Effector memory CD8-positive, alpha-beta T cell (primary cell): ENCODE measurements around the gene EEF1A1.
A peak's percentile ranks its signal among the peaks of the same experiment; 100 is the strongest.
"Not testable (repeated sequence)": the region's sequence is repeated elsewhere in the genome, so short reads cannot be mapped to it uniquely, and the experiment has no call there.

Experiments used
- ATAC-seq: fragments of 150-1000 bp; cut with Tn5 transposase; replicated peaks from 2 replicates; pipeline ENCODE4 v1.10.0; 2021; ENCODE audit warnings: mild to moderate bottlenecking, moderate library complexity
- DNase-seq, 3 experiments: peaks; one replicate each; pipeline ENCODE4 v3.0.0; 2021
- H3K27ac Mint-ChIP-seq, 2 donors: one replicate each; pipeline ENCODE4 v1.8.0; 2022; ENCODE audit warnings: mild to moderate bottlenecking in 2 of 2, mixed read lengths in 2 of 2, moderate library complexity in 2 of 2
- H3K27me3 Mint-ChIP-seq, 2 donors: one replicate each; pipeline ENCODE4 v1.8.0; 2022; ENCODE audit warnings: mixed read lengths in 2 of 2
- H3K36me3 Mint-ChIP-seq: one replicate; pipeline ENCODE4 v1.8.0; 2022; ENCODE audit warnings: mild to moderate bottlenecking, moderate library complexity, mixed read lengths; ENCODE audit not compliant: insufficient read depth
- H3K4me1 Mint-ChIP-seq, 2 donors: one replicate each; pipeline ENCODE4 v1.8.0; 2022; ENCODE audit warnings: low read depth in 2 of 2, mixed read lengths in 2 of 2
- H3K4me3 Mint-ChIP-seq, 2 donors: one replicate each; pipeline ENCODE4 v1.8.0; 2022; ENCODE audit warnings: mild to moderate bottlenecking in 2 of 2, mixed read lengths in 2 of 2, moderate library complexity in 2 of 2
- H3K9me3 Mint-ChIP-seq, 2 donors: one replicate each; pipeline ENCODE4 v1.8.0; 2022; ENCODE audit warnings: mixed read lengths in 2 of 2
- total RNA-seq, 9 experiments: gene quantifications; one replicate each; lab custom pipeline; 2026; lab: John Stamatoyannopoulos, UW

EEF1A1 gene
- total RNA-seq = 7,150 to 16,623 (median 12,608) reads per million in 9 experiments

- DNase-seq (peak; percentile 98 to 99 (median 98)), ATAC-seq (peak; percentile 75)
- no peaks in the 10 kb centered on the region for H3K9me3 Mint-ChIP-seq
- H3K27ac Mint-ChIP-seq = peak within 1 kb of the TSS; percentile 97 to 100
- H3K27me3 Mint-ChIP-seq = no peaks in the 10 kb centered on the region
- peaks cover 40 to 66% of the 10 kb centered on the region in 2 donors for H3K4me1 Mint-ChIP-seq
- peaks cover 72% of the 10 kb centered on the region for H3K36me3 Mint-ChIP-seq
- peak within 1 kb of the TSS; percentile 94 to 96 for H3K4me3 Mint-ChIP-seq
Observed at GRCh38 chr6:73520688-73521350, at the start of gene EEF1A1. TSS of gene EEF1A1 (minus strand) at chr6:73521032. CDS start at chr6:73520026, 1,006 bp downstream.

GRCh38 chr6:73569121-73569520 is 48.3 kb upstream of the EEF1A1 start:
- Mint-ChIP-seq H3K27ac (no peak overlapping the region), H3K4me1 (peaks cover 5% of the 10 kb centered on the region in 2 donors), H3K36me3 (no peaks in the 10 kb centered on the region), H3K27me3 (no peaks in the 10 kb centered on the region), H3K4me3 (no peak overlapping the region), H3K9me3 (no peaks in the 10 kb centered on the region)
- ATAC-seq (no peak), DNase-seq (no peak)

GRCh38 chr6:73566954-73567591 is 46.2 kb upstream of the EEF1A1 start:
- Mint-ChIP-seq H3K9me3 (no peaks in the 10 kb centered on the region), H3K27ac (no peak overlapping the region), H3K36me3 (no peaks in the 10 kb centered on the region), H3K27me3 (no peaks in the 10 kb centered on the region), H3K4me1 (peaks cover 5% of the 10 kb centered on the region in 2 donors), H3K4me3 (no peak overlapping the region)
- DNase-seq (no peak), ATAC-seq (no peak)

GRCh38 chr6:73566486-73566871 is 45.6 kb upstream of the EEF1A1 start:
- not testable (repeated sequence) for ATAC-seq, H3K4me1 Mint-ChIP-seq, H3K36me3 Mint-ChIP-seq, DNase-seq, H3K4me3 Mint-ChIP-seq, H3K9me3 Mint-ChIP-seq, H3K27me3 Mint-ChIP-seq, H3K27ac Mint-ChIP-seq

- no peaks in the 10 kb centered on the region for H3K9me3 Mint-ChIP-seq
- ATAC-seq = no peak
- H3K4me3 Mint-ChIP-seq = no peak overlapping the region
- H3K27ac Mint-ChIP-seq = no peak overlapping the region
- H3K4me1 Mint-ChIP-seq = peaks cover 0 to 5% of the 10 kb centered on the region in 2 donors
- no peaks in the 10 kb centered on the region for H3K27me3 Mint-ChIP-seq
- DNase-seq = no peak
- no peaks in the 10 kb centered on the region for H3K36me3 Mint-ChIP-seq
Observed at GRCh38 chr6:73565767-73566485, 45.1 kb upstream of the EEF1A1 start.

- no peak overlapping the region for H3K27ac Mint-ChIP-seq
- DNase-seq (no peak), ATAC-seq (no peak)
- H3K4me1 Mint-ChIP-seq = peaks cover 0 to 5% of the 10 kb centered on the region in 2 donors
- H3K36me3 Mint-ChIP-seq = no peaks in the 10 kb centered on the region
- H3K4me3 Mint-ChIP-seq = no peak overlapping the region
- H3K27me3 Mint-ChIP-seq = no peaks in the 10 kb centered on the region
- H3K9me3 Mint-ChIP-seq = no peaks in the 10 kb centered on the region
Observed at GRCh38 chr6:73564578-73565345, 43.9 kb upstream of the EEF1A1 start.

DNA sequence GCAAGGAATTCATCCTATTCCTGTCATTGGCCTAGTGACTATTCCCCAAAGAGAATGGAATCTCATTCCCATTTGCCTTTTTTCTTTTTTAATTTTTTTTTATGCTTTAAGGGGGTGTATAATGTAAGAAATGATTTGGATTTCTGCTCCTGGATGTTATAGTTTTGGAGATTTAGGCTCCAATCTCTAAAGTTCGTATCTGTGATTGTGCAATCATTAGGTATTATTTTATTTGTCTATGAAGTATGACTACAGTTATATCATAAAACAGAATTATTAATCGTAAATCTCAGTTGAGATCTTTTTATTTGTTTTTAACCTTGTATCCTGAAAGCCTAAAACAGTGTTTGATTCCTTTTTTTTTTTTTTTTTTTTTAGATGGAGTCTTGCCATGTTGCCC is 41.7 kb upstream of the EEF1A1 start:
- Mint-ChIP-seq H3K9me3 (no peaks in the 10 kb centered on the region), H3K36me3 (no peaks in the 10 kb centered on the region), H3K27ac (no peak overlapping the region), H3K4me1 (peaks cover 0 to 5% of the 10 kb centered on the region in 2 donors), H3K4me3 (no peak overlapping the region), H3K27me3 (no peaks in the 10 kb centered on the region)
- DNase-seq (no peak), ATAC-seq (no peak)

DNA sequence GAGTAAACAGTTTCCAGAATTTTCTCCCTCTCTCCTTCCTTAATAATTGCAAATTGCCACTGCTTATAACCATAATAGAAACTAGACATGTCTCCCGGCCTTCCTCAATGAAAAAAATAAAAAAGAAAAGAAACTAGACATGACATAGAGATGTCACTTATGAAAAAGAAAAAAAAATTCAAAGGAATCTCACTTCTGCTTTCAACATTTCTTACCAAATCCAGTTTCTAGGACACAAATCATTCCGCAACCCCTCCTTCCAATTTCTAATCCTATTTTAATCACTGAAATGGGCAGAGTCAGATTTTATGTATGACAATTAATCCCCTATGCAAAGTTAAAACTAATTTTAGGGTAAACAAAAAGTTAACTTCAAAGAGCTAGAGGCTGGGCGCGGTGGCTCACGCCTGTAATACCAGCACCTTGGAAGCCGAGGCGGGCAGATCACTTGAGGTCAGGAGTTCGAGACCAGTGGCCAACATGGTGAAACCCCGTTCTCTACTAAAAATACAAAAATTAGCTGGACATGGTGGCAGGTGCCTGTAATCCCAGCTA is 40.1 kb upstream of the EEF1A1 start:
- Mint-ChIP-seq H3K27me3 (no peaks in the 10 kb centered on the region), H3K36me3 (no peaks in the 10 kb centered on the region), H3K9me3 (no peaks in the 10 kb centered on the region), H3K27ac (peak overlapping the region in 1 of 2 donors; percentile 8), H3K4me3 (no peak overlapping the region), H3K4me1 (peaks cover 0 to 8% of the 10 kb centered on the region in 2 donors)
- ATAC-seq (no peak), DNase-seq (no peak)

DNA sequence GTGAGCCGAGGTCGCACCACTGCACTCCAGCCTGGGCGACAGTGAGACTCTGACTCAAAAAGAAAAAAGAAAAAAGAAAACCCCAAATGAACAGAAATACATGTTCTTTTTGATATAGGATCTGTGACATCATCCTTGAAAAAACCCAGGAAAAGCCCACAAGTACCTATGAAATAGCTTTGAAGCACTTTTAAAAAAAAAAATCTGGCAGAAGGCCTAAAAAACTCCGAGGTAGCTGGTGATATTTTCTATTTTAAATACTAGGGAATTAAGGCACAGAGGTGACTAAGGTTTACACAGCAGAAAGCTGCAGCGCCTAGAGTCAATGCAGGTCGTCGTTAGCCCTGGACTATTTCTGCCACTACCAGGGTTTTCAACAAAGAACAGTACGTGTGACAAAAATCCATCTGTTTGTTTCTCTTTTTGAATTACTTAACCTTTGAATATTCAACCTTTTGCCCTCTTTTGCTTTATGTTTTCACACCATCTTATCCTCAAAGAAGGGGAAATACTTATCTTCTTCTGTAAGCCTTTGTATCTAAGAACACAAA is 39.4 kb upstream of the EEF1A1 start:
- Mint-ChIP-seq H3K4me1 (peaks cover 0 to 4% of the 10 kb centered on the region in 2 donors), H3K36me3 (no peaks in the 10 kb centered on the region), H3K27ac (peak overlapping the region in 1 of 2 donors; percentile 8), H3K27me3 (no peaks in the 10 kb centered on the region), H3K4me3 (no peak overlapping the region), H3K9me3 (no peaks in the 10 kb centered on the region)
- ATAC-seq (no peak), DNase-seq (no peak)

DNA sequence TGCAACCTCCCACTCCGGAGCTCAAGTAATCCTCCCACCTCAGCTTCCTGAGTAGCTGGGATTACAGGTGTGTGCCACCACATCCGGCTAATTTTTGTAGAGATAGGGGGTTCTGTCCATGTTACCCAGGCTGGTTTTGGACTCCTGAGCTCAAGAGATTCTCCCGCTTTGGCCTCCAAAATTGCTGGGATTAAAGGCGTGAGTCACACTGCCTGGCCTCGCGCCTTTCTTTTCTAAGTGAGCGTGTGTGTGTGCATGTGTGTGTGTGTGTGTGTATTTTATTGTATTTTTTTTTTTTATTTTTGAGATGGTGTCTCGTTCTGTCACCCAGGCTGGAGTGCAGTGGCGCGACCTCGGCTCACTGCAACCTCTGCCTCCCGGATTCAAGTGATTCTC is 38.6 kb upstream of the EEF1A1 start:
- H3K27me3 Mint-ChIP-seq = not testable (repeated sequence)

DNA sequence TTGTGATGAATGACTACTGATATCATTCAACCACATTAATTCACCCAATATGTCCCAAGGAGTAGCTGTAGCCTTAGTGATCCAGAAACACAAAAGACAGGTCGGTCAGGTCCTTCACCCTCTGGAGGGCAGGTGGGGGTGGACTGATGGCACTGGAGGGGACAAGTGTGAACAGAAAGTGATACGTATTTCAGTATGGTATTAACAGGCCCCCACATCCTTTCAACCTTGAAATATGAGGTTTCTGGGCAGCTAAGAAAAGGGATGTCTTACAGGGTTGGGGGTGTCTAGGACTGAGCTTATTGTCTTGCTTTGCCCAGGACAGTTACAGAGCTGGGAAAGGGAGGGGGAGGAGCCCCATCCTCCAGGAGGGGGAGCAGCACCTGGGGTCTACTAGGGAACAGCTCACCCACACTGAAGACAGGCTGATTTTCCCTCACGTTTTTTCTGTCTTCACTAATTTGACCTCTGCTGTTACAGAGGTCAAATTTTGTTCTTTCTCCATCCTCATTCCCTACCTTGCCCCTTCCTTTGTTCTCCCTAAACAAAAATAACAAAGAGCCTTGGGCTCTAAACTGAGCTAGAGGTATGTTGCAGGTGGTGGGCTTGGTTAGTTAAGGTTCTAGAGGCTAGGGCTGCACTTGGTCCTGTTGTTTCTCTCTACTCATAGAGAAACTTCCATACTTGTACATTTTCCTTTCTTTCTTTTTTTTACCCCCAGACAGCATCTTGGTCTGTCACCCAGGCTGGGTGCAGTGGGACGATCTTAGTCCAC is 38.0 kb upstream of the EEF1A1 start:
- peaks cover 0 to 3% of the 10 kb centered on the region in 2 donors for H3K4me1 Mint-ChIP-seq
- no peak for ATAC-seq
- H3K27me3 Mint-ChIP-seq = no peaks in the 10 kb centered on the region
- no peaks in the 10 kb centered on the region for H3K9me3 Mint-ChIP-seq
- no peaks in the 10 kb centered on the region for H3K36me3 Mint-ChIP-seq
- no peak for DNase-seq
- H3K4me3 Mint-ChIP-seq = no peak overlapping the region
- H3K27ac Mint-ChIP-seq = peak overlapping the region in 1 of 2 donors; percentile 38

More for the DNA sequence above, 38.6 kb upstream of the EEF1A1 start:
- not testable (repeated sequence) for H3K27ac Mint-ChIP-seq, H3K9me3 Mint-ChIP-seq, H3K4me3 Mint-ChIP-seq, ATAC-seq, H3K36me3 Mint-ChIP-seq, DNase-seq, H3K4me1 Mint-ChIP-seq

DNA sequence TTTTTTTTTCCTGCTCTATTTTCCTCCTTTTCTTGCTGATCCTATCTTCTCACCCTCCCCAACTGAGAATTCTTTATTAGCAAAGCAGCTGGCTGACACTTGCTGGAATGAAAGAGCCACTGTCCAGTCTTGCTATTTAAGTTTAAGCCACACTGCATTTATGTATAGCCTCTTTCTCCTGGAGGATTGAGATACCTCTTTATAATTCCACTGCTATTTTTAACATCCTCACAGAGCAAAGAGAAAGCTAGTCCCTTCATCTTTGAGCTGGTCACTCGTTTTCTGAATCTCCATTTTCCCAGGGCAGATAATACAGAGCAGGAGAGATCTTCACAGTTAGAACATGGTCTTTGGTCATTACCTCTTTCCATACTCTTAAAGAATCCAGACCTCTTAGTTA is 36.0 kb upstream of the EEF1A1 start:
- no peak overlapping the region for H3K4me3 Mint-ChIP-seq
- peaks cover 0 to 3% of the 10 kb centered on the region in 2 donors for H3K4me1 Mint-ChIP-seq
- H3K36me3 Mint-ChIP-seq = no peaks in the 10 kb centered on the region
- ATAC-seq = no peak
- no peak overlapping the region for H3K27ac Mint-ChIP-seq
- H3K27me3 Mint-ChIP-seq = no peaks in the 10 kb centered on the region
- no peaks in the 10 kb centered on the region for H3K9me3 Mint-ChIP-seq
- no peak for DNase-seq
